HG02759 (cell line): ENCODE measurements around the gene PCMTD2.
A peak's percentile ranks its signal among the peaks of the same experiment; 100 is the strongest.
"Not testable (repeated sequence)": the region's sequence is repeated elsewhere in the genome, so short reads cannot be mapped to it uniquely, and the experiment has no call there.

Experiments
- ATAC-seq: cut with Tn5 transposase; IDR thresholded peaks from one replicate; pipeline ENCODE4 v1.9.1; 2021; ENCODE audit warnings: mild to moderate bottlenecking, moderate library complexity; ENCODE audit not compliant: unreplicated experiment

The PCMTD2 gene

DNA sequence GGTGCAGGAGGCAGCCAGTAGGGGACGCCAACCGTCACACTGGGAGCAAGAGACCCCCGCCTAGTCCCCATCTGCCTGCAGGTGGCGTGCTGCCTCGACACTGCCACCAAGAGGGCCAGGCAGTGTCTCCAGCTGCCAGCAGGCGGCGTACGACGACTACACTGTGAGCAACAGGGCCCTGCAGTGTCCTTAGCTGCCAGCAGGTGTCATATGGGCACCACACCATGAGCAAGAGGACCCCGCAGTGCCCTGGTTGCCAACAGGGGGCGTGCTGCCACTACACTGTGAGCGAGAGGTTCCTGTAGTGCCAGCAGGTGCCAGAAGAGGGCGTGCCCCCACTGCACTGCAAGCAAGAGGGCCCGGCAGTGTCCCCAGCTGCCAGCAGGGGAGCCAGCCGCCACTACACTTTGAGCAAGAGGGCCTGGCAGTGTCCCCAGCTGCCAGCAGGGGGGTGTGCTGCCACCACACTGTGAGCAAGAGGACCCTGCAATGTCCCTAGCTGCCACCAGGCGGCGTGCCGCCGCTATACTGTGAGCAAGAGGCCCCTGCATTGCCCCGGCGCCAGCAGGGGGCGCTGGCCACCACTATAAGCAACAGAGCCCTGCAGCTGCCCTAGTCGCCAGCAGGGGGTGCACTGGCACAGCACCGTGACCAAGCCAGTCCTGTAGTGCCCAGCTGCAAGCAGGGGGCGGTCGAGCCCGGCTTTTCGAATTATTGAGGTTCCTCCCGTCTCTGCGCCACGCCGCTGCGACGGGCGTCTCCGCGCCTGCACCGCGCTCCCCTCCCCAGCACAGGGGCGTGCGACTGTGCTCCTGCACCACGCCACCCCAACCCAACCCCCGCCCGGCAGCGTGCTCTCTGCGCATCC is 30.3 kb downstream of the PCMTD2 start:
- peak; percentile 92 for ATAC-seq

DNA sequence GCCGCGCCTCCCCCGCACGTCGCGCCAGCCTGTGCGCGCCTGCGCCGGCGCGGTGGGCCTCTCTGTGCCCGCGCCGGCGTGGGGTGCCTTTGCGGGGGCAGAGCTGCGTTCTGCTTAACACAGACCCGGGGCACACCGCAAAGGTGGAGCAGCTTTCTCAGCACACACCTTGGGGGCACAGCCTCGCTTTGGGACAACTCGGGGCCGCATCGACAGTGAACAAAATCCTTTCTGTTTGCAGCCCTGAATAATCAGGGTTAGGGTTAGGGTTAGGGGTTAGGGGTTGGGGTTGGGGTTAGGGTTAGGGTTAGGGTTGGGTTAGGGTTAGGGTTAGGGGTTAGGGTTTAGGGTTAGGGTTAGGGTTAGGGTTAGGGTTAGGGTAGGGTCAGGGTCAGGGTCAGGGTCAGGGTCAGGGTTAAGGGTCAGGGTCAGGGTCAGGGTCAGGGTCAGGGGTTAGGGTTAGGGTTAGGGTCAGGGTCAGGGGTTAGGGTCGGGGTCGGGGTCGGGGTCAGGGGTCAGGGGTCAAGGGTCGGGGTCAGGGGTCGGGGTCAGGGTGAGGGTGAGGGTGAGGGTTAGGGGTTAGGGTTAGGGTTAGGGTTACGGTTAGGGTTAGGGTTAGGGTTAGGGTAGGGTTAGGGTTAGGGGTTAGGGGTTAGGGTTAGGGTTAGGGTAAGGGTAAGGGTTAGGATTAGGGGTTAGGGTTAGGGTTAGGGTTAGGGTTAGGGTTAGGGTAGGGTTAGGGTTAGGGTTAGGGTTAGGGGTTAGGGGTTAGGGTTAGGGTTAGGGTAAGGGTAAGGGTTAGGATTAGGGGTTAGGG is 31.1 kb downstream of the PCMTD2 start:
- ATAC-seq = not testable (repeated sequence)

DNA sequence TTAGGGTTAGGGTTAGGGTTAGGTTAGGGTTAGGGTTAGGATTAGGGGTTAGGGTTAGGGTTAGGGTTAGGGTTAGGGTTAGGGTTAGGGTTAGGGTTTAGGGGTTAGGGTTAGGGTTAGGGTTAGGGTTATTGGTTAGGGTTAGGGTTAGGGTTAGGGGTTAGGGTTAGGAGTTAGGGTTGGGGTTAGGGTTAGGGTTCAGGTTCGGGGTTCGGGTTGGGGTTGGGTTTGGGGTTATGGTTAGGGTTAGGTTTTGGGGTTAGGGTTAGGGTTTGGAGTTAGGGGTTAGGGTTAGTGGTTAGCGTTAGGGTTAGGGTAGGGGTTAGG is 31.7 kb downstream of the PCMTD2 start:
- ATAC-seq = not testable (repeated sequence)

DNA sequence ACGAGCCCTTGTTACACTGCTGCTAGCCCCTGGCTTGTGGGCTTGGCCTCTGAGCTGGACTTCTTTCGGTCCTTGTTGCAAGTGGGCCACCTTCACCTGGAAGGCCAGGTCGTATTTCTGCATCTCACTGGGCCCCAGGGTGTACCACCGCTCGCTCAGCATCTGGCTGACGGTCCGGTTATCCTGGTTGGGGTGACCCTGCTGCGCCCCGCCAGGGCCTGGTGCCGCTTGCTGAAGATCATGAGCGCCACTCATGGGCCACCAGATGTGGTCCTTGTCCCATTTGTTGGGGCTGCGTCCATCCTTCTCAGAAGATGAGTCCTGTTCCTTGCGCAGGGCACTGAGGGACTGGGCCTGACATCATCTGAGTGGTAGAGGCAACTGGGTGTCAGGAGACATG is 36.6 kb downstream of the PCMTD2 start:
- ATAC-seq = not testable (repeated sequence)

DNA sequence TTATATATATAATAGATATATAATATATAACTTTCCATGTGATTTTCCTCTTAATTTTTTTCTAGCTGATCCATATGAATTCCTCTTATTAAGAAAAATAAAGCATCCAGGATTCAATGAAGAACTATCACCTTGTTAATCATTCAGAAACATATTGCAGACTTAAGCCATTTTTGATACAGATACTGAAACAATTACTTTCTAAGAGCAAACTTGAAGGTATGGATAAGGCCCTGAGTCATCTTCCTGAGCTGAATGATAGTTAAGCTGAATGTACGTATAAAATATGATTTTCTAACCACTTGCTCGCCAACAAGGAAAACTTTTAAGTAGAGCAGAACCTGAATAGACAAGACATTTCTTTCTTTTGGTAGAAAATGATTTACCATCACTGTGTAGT is 47.5 kb downstream of the PCMTD2 start:
- not testable (repeated sequence) for ATAC-seq

DNA sequence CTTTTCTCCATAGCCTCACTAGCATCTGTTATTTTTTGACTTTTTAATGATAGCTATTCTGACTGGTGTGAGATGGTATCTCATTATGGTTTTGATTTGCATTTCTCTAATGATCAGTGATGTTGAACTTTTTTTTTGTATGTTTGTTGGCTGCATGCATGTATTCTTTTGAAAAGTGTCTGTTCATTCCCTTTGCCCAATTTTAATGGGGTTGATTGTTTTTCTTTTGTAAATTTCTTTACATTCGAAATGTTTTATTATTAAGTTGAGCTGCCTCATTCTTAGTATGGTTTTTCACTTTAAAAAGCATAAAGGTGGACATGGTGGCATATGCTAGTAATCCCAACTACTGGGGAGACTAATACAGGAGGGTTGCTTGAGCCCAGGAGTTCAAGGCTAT is 58.2 kb downstream of the PCMTD2 start:
- ATAC-seq = not testable (repeated sequence)

DNA sequence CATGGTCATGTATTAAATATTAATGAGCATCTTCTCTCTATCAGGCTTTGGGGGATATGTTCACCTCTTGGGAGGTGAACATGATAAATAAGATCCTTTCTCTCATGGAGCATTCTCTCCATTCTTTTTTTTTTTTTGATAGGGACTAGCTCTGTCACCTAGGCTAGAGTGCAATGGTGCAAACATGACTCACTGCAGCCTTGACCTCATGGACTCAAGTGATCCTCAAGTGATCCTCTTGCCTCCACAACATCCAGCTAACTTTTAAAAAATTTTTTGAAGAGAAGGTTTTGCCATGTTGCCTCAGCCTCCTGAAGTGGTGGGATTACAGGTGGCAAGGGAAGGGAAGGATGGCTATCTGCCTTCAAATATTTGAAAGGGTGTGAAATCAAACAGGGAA is 59.8 kb downstream of the PCMTD2 start:
- not testable (repeated sequence) for ATAC-seq

DNA sequence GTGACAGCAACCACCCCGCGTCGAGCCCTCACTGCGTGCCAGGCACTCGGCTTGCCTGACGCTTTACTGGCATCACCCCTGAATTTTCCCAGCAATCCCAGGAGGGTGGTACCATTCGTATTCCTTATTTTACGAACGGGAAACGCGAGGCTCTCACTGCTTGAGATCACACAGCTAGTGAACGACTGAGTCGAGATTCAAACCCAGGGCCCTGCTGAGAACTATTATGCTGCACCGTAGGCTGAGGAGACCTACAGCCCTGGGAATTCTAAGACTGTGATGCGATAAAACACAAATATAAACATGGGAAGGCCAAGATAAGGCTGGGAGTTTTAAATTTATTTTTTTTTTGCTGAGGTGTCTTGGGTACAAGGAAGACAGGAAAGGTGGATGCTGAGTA is 60.3 kb downstream of the PCMTD2 start:
- not testable (repeated sequence) for ATAC-seq

DNA sequence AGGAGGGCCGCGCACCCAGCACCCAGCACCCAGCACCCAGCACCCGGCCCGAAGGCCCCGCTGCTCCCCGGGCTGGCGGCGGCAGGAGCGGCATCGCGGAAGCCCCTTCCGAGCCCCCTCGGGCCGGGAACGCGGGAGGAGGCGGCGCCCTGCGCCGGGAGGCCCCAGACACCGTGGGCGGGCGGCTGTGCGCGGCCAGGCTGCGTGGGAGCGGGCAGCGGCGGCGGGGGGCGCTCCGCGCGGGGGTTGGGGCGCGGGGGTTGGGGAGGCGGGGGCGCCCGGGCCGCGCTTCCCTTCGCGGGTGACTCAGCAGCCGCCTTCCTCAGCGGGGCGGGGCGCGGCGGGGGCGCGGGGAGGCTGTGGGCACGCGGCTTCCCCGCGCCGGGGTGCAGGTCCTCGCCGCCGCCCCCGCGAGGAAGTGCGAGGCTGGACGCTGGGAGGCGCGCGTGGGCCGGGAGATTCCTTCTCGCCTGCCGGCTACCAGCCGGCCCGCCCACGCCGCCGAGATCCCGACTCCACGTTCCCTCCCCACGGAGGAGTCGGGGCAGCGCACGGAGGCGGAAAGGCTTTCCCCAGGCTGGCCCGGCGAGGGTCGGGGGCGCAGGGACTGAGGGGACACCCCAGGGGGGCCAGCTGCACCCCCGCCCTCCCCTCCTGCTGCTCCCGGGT is 61.0 kb downstream of the PCMTD2 start:
- ATAC-seq = not testable (repeated sequence)

DNA sequence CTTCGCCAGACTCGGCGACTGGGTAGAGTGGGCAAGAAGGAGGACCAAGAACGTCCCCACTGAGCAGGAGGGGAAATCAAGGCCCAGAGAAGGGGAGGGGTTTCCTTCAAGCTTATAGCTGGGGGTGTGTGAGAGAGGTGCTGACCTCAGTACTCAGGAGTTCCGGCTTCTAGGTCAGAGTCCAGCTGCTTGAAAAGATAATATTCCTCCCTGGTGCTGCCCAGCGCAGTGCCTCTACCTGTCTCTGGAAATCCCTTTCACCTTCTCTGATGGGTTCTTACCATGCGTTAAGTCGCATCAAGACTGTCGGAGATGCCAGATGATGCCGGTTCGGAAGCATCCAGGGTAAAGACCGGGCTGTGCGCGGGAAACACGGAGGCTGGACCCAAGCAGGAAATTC is 61.8 kb downstream of the PCMTD2 start:
- not testable (repeated sequence) for ATAC-seq

DNA sequence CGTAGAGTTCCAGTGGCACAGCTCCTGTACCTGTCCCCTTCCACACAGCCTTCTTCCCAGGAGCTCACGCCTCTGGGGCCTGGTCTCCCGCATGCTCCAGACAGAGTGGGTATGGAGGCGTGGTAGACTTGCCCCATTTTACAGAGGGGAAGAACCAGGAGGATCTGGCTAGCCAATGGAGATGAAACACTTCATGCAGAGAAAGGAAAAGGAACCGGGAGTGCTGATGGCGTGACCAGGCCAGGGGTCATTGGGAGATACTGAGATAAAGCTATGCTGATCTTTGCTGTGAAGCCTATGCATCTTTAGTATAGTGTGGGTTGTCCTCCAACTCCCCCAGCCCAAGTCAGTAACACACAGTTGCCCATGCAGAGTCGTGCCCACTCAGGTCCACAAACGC is 62.5 kb downstream of the PCMTD2 start:
- not testable (repeated sequence) for ATAC-seq

DNA sequence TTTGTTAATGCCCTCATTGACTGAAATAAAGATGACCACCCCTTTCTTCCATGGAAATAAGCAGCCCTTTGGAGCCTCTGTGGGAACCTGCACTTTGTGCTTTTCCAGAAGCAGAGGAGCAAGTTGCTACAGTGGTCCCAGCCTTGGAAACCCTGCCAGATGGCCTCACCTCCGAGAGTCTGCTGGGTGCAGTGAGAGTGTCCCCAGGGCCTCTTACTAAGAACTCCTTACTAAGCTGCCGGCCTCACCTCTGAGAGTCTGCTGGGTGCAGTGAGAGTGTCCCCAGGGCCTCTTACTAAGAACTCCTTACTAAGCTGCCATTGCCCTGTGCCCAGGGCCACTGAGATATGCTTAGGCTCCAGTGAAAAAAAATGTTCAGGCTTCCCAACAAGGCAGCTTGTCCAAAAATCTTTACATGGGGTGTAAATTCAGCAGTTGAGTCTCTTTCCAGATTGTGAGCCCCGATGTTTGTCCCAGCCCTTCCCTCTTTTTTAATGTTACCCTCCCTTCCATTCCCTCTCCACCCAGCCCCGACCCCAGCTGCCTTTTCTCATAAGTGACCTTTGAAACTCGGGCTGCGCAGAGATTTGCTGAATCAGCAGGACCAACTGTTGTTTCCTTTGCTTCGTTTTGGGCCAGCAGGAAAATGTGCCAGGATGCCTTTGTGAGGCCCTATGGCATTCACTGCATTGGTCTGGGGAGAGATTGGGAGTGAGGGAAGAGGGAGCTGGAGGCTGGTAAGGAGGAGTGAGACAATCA is 66.7 kb downstream of the PCMTD2 start:
- ATAC-seq = not testable (repeated sequence)
